Muscle of leg (tissue), 11 donors: ENCODE measurements around the gene SEM1. TPM values are rescaled to one million over a fixed set of nuclear protein-coding genes. Genes with fewer than 3 reads are reported as not detected.

ENCODE experiments used
- DNase-seq: peaks from one replicate; pipeline ENCODE4 v3.0.0; 2013
- H3K27ac ChIP-seq: one replicate; pipeline ENCODE4 v1.5.1; 2013; ENCODE audit warnings: mild to moderate bottlenecking, low read length, control low read depth
- H3K27me3 ChIP-seq: one replicate; pipeline ENCODE4 v1.6.1; 2013; ENCODE audit warnings: low read length; ENCODE audit not compliant: control insufficient read depth, insufficient read depth
- H3K36me3 ChIP-seq: one replicate; pipeline ENCODE4 v1.6.1; 2013; ENCODE audit warnings: low read length; ENCODE audit not compliant: control insufficient read depth, insufficient read depth
- H3K4me1 ChIP-seq: one replicate; pipeline ENCODE4 v1.6.1; 2013; ENCODE audit warnings: low read length; ENCODE audit not compliant: control insufficient read depth, insufficient read depth
- H3K4me3 ChIP-seq: one replicate; pipeline ENCODE4 v1.5.1; 2013; ENCODE audit warnings: low read length, control low read depth
- H3K9me3 ChIP-seq: replicated peaks from 2 replicates; pipeline ENCODE4 v1.6.1; 2013; ENCODE audit warnings: low read depth, low read length; ENCODE audit not compliant: control insufficient read depth
- WGBS: methylation state at CpG from one replicate; pipeline ENCODE4 v1.1.5; 2013; ENCODE audit warnings: missing lambda C conversion rate; ENCODE audit not compliant: insufficient coverage; 5-methylcytosine and 5-hydroxymethylcytosine counted together
- polyA plus RNA-seq, 8 donors: library from polyadenylated mRNA; unstranded; fragments of 120-200 nt; gene quantifications; one replicate each; pipeline versions ENCODE4 v1.2.1 to v1.2.3, GENCODE V29; 2013; ENCODE audit warnings: inconsistent platforms in 1 of 8, low replicate concordance in 1 of 8; ENCODE audit not compliant: insufficient read length in 8 of 8, insufficient read depth in 1 of 8
- total RNA-seq: library from RNA; stranded (reverse); fragments of 120-200 nt; gene quantifications from one replicate; pipeline ENCODE4 v1.2.4, GENCODE V29; 2013

SEM1 gene
- total and polyA plus RNA-seq, 9 donors: 60.6 to 239 (median 160) TPM

DNA sequence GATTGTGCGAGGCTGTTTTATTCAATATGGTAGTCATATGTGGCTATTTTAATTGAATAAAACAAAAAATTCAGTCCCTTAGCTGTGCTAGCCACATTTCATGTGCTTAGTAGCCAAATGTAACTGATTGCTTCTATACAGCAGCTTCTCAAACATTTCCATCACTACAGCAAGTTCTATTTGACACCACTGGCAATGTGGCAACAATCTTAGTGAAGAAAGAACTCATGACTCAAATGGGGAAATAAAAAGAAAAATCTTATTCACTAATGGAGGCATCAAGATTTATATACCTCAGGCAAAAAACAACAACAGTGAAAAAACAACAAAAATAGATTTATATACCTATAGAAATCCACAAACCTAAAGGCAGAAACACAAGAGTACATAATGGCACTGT is 17.9 kb downstream of the SEM1 start:
- no peak overlapping the region for H3K4me3 ChIP-seq
- no peak overlapping the region for H3K27ac ChIP-seq
- WGBS: no CpG with 5 or more reads among the region's 1 CpG
- H3K4me1 ChIP-seq: no peaks in the 10 kb centered on the region
- DNase-seq: no peak
- no peaks in the 10 kb centered on the region for H3K36me3 ChIP-seq
- no peaks in the 10 kb centered on the region for H3K27me3 ChIP-seq
- no peaks in the 10 kb centered on the region for H3K9me3 ChIP-seq

DNA sequence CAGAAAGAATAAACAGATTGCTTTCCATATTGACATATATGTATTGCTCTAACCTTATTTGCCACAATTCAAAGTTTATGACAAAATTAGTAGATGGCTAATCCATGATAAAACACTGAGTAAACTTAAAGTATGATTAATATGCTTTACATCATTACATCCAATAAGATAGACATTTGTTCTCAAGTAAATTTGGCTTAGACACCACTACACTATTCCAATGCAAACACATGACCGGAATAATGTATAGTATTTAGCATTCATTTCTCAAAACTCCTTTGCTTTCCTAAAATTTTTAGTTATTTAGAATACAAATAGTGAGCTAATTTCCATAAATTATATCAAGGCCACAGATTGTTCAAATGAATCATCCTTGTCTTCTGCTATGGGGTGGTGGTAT is 20.2 kb downstream of the SEM1 start:
- WGBS: no CpG with 5 or more reads among the region's 1 CpG
- H3K27ac ChIP-seq: no peak overlapping the region
- DNase-seq: no peak
- H3K4me3 ChIP-seq: no peak overlapping the region
- H3K27me3 ChIP-seq: no peaks in the 10 kb centered on the region
- H3K4me1 ChIP-seq: no peaks in the 10 kb centered on the region
- no peaks in the 10 kb centered on the region for H3K36me3 ChIP-seq
- H3K9me3 ChIP-seq: no peaks in the 10 kb centered on the region

DNA sequence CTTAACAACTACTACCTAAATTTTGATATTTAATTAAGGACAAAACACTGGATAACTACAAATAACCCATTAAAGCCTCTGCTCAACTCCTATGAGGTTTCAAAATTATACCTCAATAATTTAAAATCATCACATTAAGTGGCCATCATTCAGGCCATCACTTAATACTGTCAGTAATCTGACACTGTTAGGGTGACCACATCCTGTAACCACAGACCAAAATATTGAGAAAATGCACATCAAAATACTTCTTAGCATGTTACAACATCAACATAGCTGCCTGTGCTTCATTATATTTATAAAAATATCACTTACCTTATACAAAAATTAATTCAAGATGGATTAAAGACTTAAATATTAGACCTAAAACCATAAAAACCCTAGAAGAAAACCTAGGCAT is 23.3 kb downstream of the SEM1 start:
- no peaks in the 10 kb centered on the region for H3K36me3 ChIP-seq
- H3K4me3 ChIP-seq: no peak overlapping the region
- H3K4me1 ChIP-seq: no peaks in the 10 kb centered on the region
- no peak for DNase-seq
- no peaks in the 10 kb centered on the region for H3K9me3 ChIP-seq
- no peaks in the 10 kb centered on the region for H3K27me3 ChIP-seq
- no peak overlapping the region for H3K27ac ChIP-seq

DNA sequence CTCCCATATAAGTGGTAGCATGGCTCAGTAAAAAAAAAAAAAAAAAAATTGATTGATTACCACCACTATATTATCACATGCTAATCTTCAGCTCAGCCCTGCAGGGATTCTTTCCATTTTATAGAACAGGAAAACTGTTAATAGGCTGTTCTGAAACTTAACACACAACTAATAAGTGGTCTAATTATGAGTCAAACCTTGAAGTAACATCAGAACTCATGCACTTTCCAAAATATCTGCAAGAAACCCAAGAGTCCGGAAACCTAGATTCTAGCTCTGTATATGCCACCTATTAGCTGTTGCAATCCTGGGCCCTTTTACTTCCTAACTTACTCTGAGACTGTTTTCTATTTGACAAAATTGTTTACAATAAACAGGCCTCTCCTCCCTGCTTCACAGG is 23.9 kb downstream of the SEM1 start:
- Histone ChIP-seq H3K4me3 (no peak overlapping the region), H3K4me1 (no peaks in the 10 kb centered on the region), H3K27ac (no peak overlapping the region), H3K9me3 (no peaks in the 10 kb centered on the region), H3K36me3 (no peaks in the 10 kb centered on the region), H3K27me3 (no peaks in the 10 kb centered on the region)
- no peak for DNase-seq
- WGBS: 100% methylated on average over 1 of the region's 1 CpG

DNA sequence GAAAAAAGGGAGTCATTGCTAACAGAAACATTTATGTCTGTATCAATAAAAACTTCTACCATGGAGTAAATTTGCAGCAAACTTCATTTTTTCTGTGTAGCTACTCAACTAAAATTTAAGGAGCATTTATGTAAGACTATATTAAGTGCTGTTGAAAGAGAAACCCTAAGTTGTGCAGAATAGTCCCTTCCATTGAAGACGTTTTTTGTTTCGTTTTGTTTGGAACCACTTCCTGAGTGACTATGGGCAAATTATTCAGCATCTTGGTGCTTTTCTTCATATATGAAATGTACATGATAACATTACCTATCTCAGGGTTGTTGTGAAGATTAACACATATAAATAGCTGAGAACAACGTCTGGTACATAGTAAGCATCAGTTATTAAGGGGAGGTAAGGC is 24.3 kb downstream of the SEM1 start:
- WGBS: no CpG with 5 or more reads among the region's 3 CpGs
- H3K4me1 ChIP-seq: no peaks in the 10 kb centered on the region
- no peak overlapping the region for H3K27ac ChIP-seq
- DNase-seq: no peak
- H3K27me3 ChIP-seq: no peaks in the 10 kb centered on the region
- H3K4me3 ChIP-seq: no peak overlapping the region
- H3K9me3 ChIP-seq: no peaks in the 10 kb centered on the region
- no peaks in the 10 kb centered on the region for H3K36me3 ChIP-seq

DNA sequence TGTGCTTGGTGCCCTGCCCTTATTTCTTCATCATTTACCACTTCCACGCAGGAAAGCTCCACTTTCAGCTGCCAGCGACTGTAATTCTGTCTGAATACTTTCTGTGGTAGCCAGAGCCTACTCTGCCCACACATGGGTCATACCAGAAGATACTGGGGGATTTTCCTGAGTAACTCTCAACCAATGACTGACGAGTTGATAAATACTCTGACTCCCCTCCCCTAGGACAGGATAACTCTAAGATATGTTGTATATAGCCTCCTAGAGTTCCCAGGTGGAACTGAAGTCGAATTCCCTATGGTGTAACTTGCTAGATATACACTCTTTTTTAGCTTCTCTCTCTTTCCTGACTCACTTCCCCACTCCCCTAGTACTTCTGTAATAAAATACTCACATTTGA is 29.8 kb downstream of the SEM1 start:
- 80% methylated on average over 1 of the region's 4 CpGs for WGBS
- no peak overlapping the region for H3K27ac ChIP-seq
- H3K9me3 ChIP-seq: no peaks in the 10 kb centered on the region
- H3K27me3 ChIP-seq: no peaks in the 10 kb centered on the region
- no peak overlapping the region for H3K4me3 ChIP-seq
- no peak for DNase-seq
- no peaks in the 10 kb centered on the region for H3K4me1 ChIP-seq
- no peaks in the 10 kb centered on the region for H3K36me3 ChIP-seq

DNA sequence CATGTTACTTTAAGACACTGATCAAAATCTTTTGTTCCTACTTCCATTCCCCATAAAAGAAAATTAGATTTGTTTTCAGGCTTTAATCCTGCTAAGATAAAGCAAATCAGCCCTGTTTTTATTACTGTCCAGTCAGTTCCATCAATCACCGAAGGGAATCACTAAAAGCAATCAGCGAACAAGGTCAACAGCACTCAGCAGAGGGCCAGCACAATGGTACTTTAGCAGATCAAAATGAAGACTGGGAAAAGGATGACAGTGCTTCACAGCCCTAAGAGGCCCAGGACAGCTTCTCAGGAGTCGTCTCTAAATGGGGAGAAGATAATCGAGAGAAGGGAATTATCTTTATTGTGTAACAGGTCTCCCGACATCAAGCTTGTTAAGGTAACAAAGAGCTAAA is 32.7 kb downstream of the SEM1 start:
- no peak for DNase-seq
- 31% methylated on average over 3 of the region's 5 CpGs for WGBS
- no peaks in the 10 kb centered on the region for H3K27me3 ChIP-seq
- H3K36me3 ChIP-seq: peaks cover 5% of the 10 kb centered on the region
- H3K4me3 ChIP-seq: no peak overlapping the region
- no peaks in the 10 kb centered on the region for H3K9me3 ChIP-seq
- no peak overlapping the region for H3K27ac ChIP-seq
- H3K4me1 ChIP-seq: no peaks in the 10 kb centered on the region

DNA sequence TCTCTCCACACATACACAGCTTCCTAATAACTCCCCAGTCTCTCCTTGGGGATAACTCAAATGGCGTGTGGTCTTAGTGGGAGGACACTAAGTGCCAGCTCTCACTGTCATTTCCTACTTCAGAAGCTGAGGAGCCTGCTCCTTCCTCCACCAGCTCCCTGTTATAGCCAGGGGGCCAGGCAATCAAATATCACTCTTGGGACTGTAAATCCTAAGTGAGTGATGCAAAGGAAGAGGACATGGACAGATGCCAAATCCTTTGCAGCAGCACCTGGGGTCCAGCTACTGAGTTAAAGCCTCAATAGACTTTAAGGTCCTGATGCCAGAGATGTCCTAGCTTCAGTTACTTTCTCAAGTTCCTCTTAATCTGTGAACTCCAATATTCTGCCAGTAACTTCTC is 34.1 kb downstream of the SEM1 start:
- H3K27me3 ChIP-seq: no peaks in the 10 kb centered on the region
- no peaks in the 10 kb centered on the region for H3K9me3 ChIP-seq
- no peak overlapping the region for H3K4me3 ChIP-seq
- 13% methylated on average over 1 of the region's 1 CpG for WGBS
- DNase-seq: peak; percentile 5
- H3K36me3 ChIP-seq: peaks cover 5% of the 10 kb centered on the region
- H3K4me1 ChIP-seq: no peaks in the 10 kb centered on the region
- H3K27ac ChIP-seq: no peak overlapping the region

DNA sequence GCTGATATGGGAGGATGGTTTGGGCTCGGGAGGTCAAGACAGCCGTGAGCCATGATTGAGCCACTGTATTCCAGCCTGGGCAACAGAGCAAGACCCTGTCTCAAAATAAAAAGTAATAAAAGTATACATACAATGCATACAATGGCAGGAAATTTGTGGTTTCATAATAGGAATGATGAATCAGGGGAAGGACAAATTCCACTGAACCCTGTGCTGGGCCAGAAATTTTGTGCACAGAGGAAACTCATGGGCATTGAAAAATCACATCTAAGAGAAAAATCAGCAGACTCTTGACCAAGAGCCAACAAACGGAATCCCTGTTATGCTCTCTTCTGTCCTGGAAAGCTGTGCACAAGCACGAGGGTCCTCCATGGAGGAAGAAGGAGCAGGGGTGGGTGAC is 35.1 kb downstream of the SEM1 start:
- no CpG with 5 or more reads among the region's 4 CpGs for WGBS
- no peak for DNase-seq
- no peak overlapping the region for H3K4me3 ChIP-seq
- peaks cover 5% of the 10 kb centered on the region for H3K36me3 ChIP-seq
- H3K27me3 ChIP-seq: no peaks in the 10 kb centered on the region
- no peaks in the 10 kb centered on the region for H3K4me1 ChIP-seq
- H3K27ac ChIP-seq: no peak overlapping the region
- no peaks in the 10 kb centered on the region for H3K9me3 ChIP-seq

DNA sequence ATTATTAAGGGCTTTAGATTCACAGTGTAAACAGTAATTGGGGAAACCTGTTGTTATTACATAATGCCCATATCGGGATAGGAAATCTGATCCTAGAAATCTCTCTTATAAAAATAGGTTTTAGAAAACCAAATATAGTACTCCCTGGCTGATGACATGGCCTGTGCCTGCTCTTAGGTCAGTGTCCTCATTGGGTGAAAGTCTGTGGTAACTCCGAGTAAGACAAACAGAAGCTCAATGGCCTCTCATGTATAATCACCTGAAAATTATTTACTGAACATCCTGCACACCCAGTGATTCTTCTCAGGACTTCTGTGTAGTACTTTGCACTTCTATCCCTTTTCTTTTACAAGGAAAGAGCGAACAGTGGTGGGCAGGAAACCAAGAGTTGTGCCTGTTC is 37.8 kb downstream of the SEM1 start:
- WGBS: 100% methylated on average over 1 of the region's 3 CpGs
- H3K4me1 ChIP-seq: no peaks in the 10 kb centered on the region
- DNase-seq: no peak
- H3K36me3 ChIP-seq: peaks cover 5% of the 10 kb centered on the region
- no peaks in the 10 kb centered on the region for H3K27me3 ChIP-seq
- no peak overlapping the region for H3K27ac ChIP-seq
- no peaks in the 10 kb centered on the region for H3K9me3 ChIP-seq
- no peak overlapping the region for H3K4me3 ChIP-seq
